GM18498 (cell line): Measurements from ENCODE around the gene ATP5F1C.
"Not testable (repeated sequence)": the region's sequence is repeated elsewhere in the genome, so short reads cannot be mapped to it uniquely, and the experiment has no call there.

Experiments used
- ATAC-seq: cut with Tn5 transposase; IDR thresholded peaks from one replicate; pipeline ENCODE4 v1.9.1; 2021; ENCODE audit warnings: mild to moderate bottlenecking, moderate library complexity; ENCODE audit not compliant: unreplicated experiment

Gene ATP5F1C

GRCh38 chr10:7792541-7792940 is 4.6 kb downstream of the ATP5F1C start:
- ATAC-seq = no peak

GRCh38 chr10:7794251-7795026 is 6.5 kb downstream of the ATP5F1C start:
- no peak for ATAC-seq

- ATAC-seq = no peak
Measured at GRCh38 chr10:7795605-7796004, 7.6 kb downstream of the ATP5F1C start.

- no peak for ATAC-seq
Measured at GRCh38 chr10:7797582-7797981, 9.6 kb downstream of the ATP5F1C start.

- ATAC-seq = no peak
Measured at GRCh38 chr10:7802606-7803005, 14.6 kb downstream of the ATP5F1C start.

GRCh38 chr10:7804216-7804615 is 16.2 kb downstream of the ATP5F1C start:
- ATAC-seq = no peak

- no peak for ATAC-seq
Measured at GRCh38 chr10:7804741-7805140, 16.8 kb downstream of the ATP5F1C start.

GRCh38 chr10:7808686-7809267 is 20.8 kb downstream of the ATP5F1C start:
- no peak for ATAC-seq

GRCh38 chr10:7810443-7810842 is 22.5 kb downstream of the ATP5F1C start:
- no peak for ATAC-seq

- no peak for ATAC-seq
Measured at GRCh38 chr10:7811000-7811399, 23.0 kb downstream of the ATP5F1C start.

- ATAC-seq = not testable (repeated sequence)
Measured at GRCh38 chr10:7811743-7812142, 23.8 kb downstream of the ATP5F1C start.

- ATAC-seq = no peak
Measured at GRCh38 chr10:7813481-7813880, 25.5 kb downstream of the ATP5F1C start.

- no peak for ATAC-seq
Measured at GRCh38 chr10:7817576-7817975, 29.6 kb downstream of the ATP5F1C start.

GRCh38 chr10:7817984-7818294 is 30.0 kb downstream of the ATP5F1C start:
- no peak for ATAC-seq

GRCh38 chr10:7818295-7819120 is 30.5 kb downstream of the ATP5F1C start, which contains the start of gene TAF3:
Gene TAF3, plus strand, starts transcription at chr10:7818505. Its CDS starts 205 bp downstream, at chr10:7818710.
- peak; percentile 91 for ATAC-seq

- ATAC-seq = peak; percentile 49
Measured at GRCh38 chr10:7819121-7819460, 31.1 kb downstream of the ATP5F1C start.

- ATAC-seq = no peak
Measured at GRCh38 chr10:7824251-7824650, 36.3 kb downstream of the ATP5F1C start.

GRCh38 chr10:7826971-7827370 is 39.0 kb downstream of the ATP5F1C start:
- no peak for ATAC-seq

- no peak for ATAC-seq
Measured at GRCh38 chr10:7829289-7829834, 41.4 kb downstream of the ATP5F1C start.

- no peak for ATAC-seq
Measured at GRCh38 chr10:7832060-7832459, 44.1 kb downstream of the ATP5F1C start.

GRCh38 chr10:7833210-7833609 is 45.2 kb downstream of the ATP5F1C start:
- ATAC-seq = no peak

- no peak for ATAC-seq
Measured at GRCh38 chr10:7834262-7834661, 46.3 kb downstream of the ATP5F1C start.
